Heart right ventricle (tissue), 16 donors: ENCODE measurements around the gene MLLT11. TPM values are rescaled to one million over a fixed set of nuclear protein-coding genes. Genes with fewer than 3 reads are reported as not detected.

ENCODE experiments used
- ATAC-seq, 8 donors: fragments of 200-7000 bp; cut with Tn5 transposase; one replicate each; pipeline ENCODE4 v1.9.1; 2020; ENCODE audit warnings: mild to moderate bottlenecking in 8 of 8, moderate library complexity in 8 of 8, moderate number of reproducible peaks in 1 of 8
- DNase-seq, 2 donors: peaks; one replicate each; pipeline ENCODE4 v3.0.0-alpha.2; 2020
- H3K27ac ChIP-seq, 10 donors: fragments of 200-600 bp; sonication (generic) in 2 of 10; one replicate each; pipeline versions ENCODE4 v1.5.0 to v1.8.0; 2020 to 2022; ENCODE audit warnings: mild to moderate bottlenecking in 3 of 10
- H3K27me3 ChIP-seq, 7 donors: fragments of 200-600 bp; one replicate each; pipeline ENCODE4 v1.8.0; 2021 to 2022; ENCODE audit warnings: mild to moderate bottlenecking in 2 of 7
- H3K36me3 ChIP-seq, 9 donors: fragments of 200-600 bp; sonication (generic) in 1 of 9; one replicate each; pipeline versions ENCODE4 v1.5.0 to v1.8.0; 2020 to 2022; ENCODE audit warnings: mild to moderate bottlenecking in 2 of 9
- H3K4me1 ChIP-seq, 9 donors: fragments of 200-600 bp; sonication (generic) in 1 of 9; one replicate each; pipeline versions ENCODE4 v1.5.0 to v1.8.0; 2020 to 2022; ENCODE audit warnings: mild to moderate bottlenecking in 4 of 9
- H3K4me3 ChIP-seq, 10 donors: fragments of 200-600 bp; sonication (generic) in 2 of 10; one replicate each; pipeline versions ENCODE4 v1.5.0 to v1.8.0; 2020 to 2022; ENCODE audit warnings: mild to moderate bottlenecking in 7 of 10, moderate library complexity in 2 of 10
- H3K9me3 ChIP-seq, 11 donors: fragments of 200-600 bp in 10 of 11; sonication (generic) in 2 of 11; one replicate each; pipeline versions ENCODE4 v1.5.0 to v1.8.0; 2013 to 2022; ENCODE audit warnings: mild to moderate bottlenecking in 2 of 11, control low read depth in 1 of 11, moderate library complexity in 1 of 11
- WGBS, 2 donors: extraction: QIAGEN DNeasy Blood & Tissue Kit; methylation state at CpG; one replicate each; pipeline ENCODE4 v1.1.7; 2013; ENCODE audit warnings: inconsistent platforms in 1 of 2; 5-methylcytosine and 5-hydroxymethylcytosine counted together
- intact Hi-C, 10 donors: fragments of 100-400 bp; cut with DNase I; formaldehyde crosslinking; loops; one replicate each; pipeline versions ENCODE4 v1.11.1 to v1.14.2; 2022
- long read RNA-seq, 3 donors: library from polyadenylated mRNA; unstranded; transcript quantifications; one replicate each; pipeline ENCODE4 v2.0.0, GENCODE V29; 2020 to 2021
- polyA plus RNA-seq, 2 donors: library from polyadenylated mRNA; stranded (reverse); fragments of 200-250 nt; gene quantifications; one replicate each; pipeline ENCODE4 v1.2.3, GENCODE V29; 2013
- total RNA-seq, 10 donors: library from RNA; stranded (reverse); fragmentation: NEBNext Ultra II Directional in 3 of 10; extraction: Animal tissue kit (Norgen Biotek cat#: 25700) in 3 of 10; gene quantifications; one replicate each; pipeline versions ENCODE4 v1.2.1 to v1.2.4, GENCODE V29; 2021 to 2023
- TF ChIP-seq, protein P1 (sequence below), 9 donors: fragments of 200-600 bp; sonication (generic) in 2 of 9; IDR thresholded peaks; one replicate each; pipeline versions ENCODE4 v1.5.0 to v1.8.0; 2021 to 2022; ENCODE audit warnings: antibody characterized with exemption in 9 of 9, mild to moderate bottlenecking in 5 of 9, moderate library complexity in 1 of 9
- donor health status: Arrhythmogenic right ventricular cardiomyopathy.
- donor health status: ischemic (EF 13 %, LVEDD 7.1; RV severe dilation, severe dysfunction).
- donor health status: healthy with polysubstance abuse.
- donor health status: DM: no; HTN: yes; CAD: no.
- donor health status: DM: no; HTN: no; CAD: no.
- donor health status: ischemic (EF 25% LVEDD 6.9; RV normal size, moderate dysfunction).
- donor health status: ischemic (EF 25% LVEDD 5.7; RV mildly dilated, moderate dysfunction).
- donor health status: healthy.
- donor health status: DM: yes; HTN: yes; CAD: no.
- donor health status: Ischemic cardiomyopathy.
- donor health status: ischemic (EF 35%, LVEDD 5.7; RV mildly dilated, moderate dysfunction).
- donor health status: nonischemic (EF 11% LVEDD 7.7; RV severe dilation, severe dysfunction).
- donor health status: DM: yes; HTN: yes; CAD: no.
- donor health status: PGD.
- donor health status: ischemic (EF 29% LVEDD 5.4; RV normal size, mild dysfunction).
- donor health status: nonischemic (EF 23%, LVEDD 6.1; RV moderate dilation, normal function).

The MLLT11 gene, protein sequence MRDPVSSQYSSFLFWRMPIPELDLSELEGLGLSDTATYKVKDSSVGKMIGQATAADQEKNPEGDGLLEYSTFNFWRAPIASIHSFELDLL
- total RNA-seq (10 to 100 TPM in 7 of 10 donors, 1 to 10 TPM in 3; 1.4 to 57.8 (median 28.1) TPM), polyA plus RNA-seq (10 to 100 TPM in 1 of 2 donors, 1 to 10 TPM in 1; 4.9 to 11.3 TPM)
- long read RNA-seq, donor 1, full-length matches to known transcripts: 8 of 11 reads
- long read RNA-seq, donor 1, partial matches to known transcripts: 0 of 11 reads
- long read RNA-seq, donor 1, other reads (novel, unspliced or antisense): 3 of 11 reads
- long read RNA-seq, donor 2, full-length matches to known transcripts: 27 of 27 reads
- long read RNA-seq, donor 2, partial matches to known transcripts: 0 of 27 reads
- long read RNA-seq, donor 2, other reads (novel, unspliced or antisense): 0 of 27 reads
- long read RNA-seq, donor 3, full-length matches to known transcripts: 6 of 6 reads
- long read RNA-seq, donor 3, partial matches to known transcripts: 0 of 6 reads
- long read RNA-seq, donor 3, other reads (novel, unspliced or antisense): 0 of 6 reads

DNA sequence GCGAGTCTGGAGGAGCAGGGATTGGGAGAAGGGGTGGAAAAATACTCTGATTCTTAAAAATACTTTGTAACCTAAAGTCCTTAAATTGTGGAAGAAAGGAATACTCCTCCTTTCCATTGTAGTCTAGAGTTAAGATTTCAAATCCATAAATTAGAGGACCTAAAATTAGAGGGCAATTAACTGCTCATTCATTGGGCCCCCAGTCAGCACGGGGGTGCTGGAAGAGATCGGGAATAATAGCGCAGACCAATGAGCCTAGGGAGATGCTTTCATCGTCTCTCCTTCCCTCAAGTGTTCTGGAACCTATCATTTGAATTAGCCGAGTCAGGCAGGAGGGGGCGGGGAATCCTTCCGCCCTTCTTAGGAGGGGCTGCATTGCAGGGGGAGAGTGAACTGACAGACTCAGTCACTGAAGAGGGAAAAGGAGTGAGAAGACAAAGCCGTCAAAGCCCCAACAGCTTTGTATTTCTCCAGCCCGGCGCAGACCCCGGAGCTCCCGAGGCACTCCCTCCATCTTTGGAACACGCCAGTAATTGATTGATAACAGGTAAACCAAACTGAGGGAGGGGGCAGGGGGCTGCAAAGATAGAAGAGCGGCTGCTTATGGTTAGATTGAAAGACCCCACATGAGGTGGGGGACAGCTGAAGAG is at the start of gene MLLT11:
TSS of gene MLLT11 (plus strand) at position 391 of the 650 bp plus-strand sequence. CDS start 6,828 bp downstream, outside the sequence.
- ATAC-seq: peak; percentile 39 to 72 (median 60)
- Histone ChIP-seq H3K27ac (peak within 1 kb of the TSS; percentile 80 to 100 (median 97)), H3K27me3 (no peaks in the 10 kb centered on the region), H3K4me3 (peak within 1 kb of the TSS; percentile 47 to 93 (median 79)), H3K4me1 (peaks cover 16 to 61% (median 39%) of the 10 kb centered on the region in 9 donors), H3K9me3 (no peaks in the 10 kb centered on the region), H3K36me3 (peaks cover 0 to 23% (median 6%) of the 10 kb centered on the region in 9 donors)
- DNase-seq: peak; percentile 27 to 68
- TF ChIP-seq, protein P1, sequence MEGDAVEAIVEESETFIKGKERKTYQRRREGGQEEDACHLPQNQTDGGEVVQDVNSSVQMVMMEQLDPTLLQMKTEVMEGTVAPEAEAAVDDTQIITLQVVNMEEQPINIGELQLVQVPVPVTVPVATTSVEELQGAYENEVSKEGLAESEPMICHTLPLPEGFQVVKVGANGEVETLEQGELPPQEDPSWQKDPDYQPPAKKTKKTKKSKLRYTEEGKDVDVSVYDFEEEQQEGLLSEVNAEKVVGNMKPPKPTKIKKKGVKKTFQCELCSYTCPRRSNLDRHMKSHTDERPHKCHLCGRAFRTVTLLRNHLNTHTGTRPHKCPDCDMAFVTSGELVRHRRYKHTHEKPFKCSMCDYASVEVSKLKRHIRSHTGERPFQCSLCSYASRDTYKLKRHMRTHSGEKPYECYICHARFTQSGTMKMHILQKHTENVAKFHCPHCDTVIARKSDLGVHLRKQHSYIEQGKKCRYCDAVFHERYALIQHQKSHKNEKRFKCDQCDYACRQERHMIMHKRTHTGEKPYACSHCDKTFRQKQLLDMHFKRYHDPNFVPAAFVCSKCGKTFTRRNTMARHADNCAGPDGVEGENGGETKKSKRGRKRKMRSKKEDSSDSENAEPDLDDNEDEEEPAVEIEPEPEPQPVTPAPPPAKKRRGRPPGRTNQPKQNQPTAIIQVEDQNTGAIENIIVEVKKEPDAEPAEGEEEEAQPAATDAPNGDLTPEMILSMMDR (IDR thresholded peaks at IDR 0.05): no peak
- intact Hi-C loops: loop anchor here in 2 of 10 donors (1.0 to 5.0 kb wide), 2 partner anchors 10 to 53 kb away; partner anchors contain the start of genes GABPB2 (in 1 of the 2), MINDY1 (in 1 of the 2) and PRUNE1 (in 1 of the 2)
- WGBS, 2 donors: 1 to 4% methylated on average over 15 of the region's 15 CpGs

DNA sequence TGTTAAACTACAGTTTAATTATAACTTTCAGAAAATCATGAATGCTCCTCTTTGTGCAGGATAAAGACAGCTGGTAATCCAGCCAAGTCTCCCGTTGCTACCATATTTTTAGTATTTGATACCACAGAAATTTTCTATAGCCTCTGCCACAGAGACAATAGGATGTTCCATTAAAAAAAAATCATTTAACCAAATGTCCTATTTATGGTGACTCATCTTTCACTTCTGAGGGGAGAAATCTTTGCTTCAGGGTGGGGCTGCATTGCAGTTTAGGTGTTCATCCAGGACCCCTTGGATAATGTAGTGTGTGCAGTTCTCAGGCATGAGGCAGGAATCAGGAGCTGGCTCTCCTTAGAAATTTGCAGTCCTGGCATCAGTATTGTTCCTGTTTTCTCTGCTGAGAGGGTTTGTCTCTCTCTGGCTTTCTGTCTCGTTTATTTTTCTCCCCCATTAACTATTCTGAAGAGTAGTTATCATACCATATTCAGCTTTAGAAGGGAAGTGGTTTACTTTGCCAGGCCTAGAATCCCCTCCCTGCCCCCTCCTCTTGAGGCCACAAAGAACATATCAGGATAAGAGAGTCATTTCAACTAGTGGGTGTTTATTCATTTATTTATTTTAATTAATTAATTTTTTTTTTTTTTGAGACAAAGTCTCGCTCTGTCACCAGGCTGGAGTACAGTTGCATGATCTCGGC is 48.9 kb upstream of the MLLT11 start:
- H3K9me3 ChIP-seq: no peaks in the 10 kb centered on the region
- peak overlapping the region in 9 of 10 donors; percentile 72 to 95 (median 83) for H3K27ac ChIP-seq
- H3K4me3 ChIP-seq: no peak overlapping the region
- 47 to 54% methylated on average over 4 of the region's 4 CpGs for WGBS, 2 donors
- DNase-seq (no peak), ATAC-seq (no peak)
- peaks cover 12 to 81% (median 67%) of the 10 kb centered on the region in 9 donors for H3K4me1 ChIP-seq
- H3K27me3 ChIP-seq: no peaks in the 10 kb centered on the region
- intact Hi-C loops: no loop called here
- TF ChIP-seq, protein P1 (IDR thresholded peaks at IDR 0.05): no peak
- H3K36me3 ChIP-seq: peaks cover 0 to 4% (median 0%) of the 10 kb centered on the region in 9 donors

DNA sequence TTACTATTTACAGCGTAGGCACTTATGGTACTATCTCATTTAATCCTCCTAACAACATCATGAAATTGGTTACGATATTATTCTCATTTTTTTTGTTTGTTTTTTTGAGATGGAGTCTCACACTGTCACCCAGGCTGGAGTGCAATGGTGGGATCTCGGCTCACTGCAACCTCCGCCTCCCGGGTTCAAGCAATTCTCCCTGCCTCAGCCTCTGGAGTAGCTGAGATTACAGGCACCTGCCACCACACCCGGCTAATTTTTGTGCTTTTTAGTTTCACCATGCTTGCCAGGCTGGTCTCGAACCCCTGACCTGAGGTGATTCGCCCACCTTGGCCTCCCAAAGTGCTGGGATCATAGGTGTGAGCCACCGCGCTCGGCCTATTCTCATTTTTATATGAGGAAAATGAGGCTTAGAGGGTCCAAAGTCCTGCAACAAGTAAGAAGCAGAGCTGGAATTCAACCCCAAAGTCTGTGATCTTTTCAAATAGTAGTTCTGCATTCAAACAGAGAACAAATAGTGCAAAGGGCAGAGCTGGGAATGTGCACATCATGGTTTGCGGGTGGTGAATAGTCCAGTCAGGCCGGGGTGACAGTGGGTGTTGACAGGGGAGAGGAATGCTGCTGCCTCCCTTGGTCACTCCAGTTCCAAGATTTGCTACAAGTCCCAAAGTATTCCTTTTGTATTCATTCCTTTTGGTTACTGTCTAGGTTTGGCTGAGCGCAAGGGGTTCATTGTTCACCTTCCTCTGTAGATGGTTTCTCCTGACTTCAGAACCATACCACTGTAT is 47.3 kb upstream of the MLLT11 start:
- H3K27ac ChIP-seq: peak overlapping the region; percentile 72 to 95 (median 84)
- H3K4me3 ChIP-seq: no peak overlapping the region
- H3K36me3 ChIP-seq: peaks cover 0 to 13% (median 2%) of the 10 kb centered on the region in 9 donors
- no peaks in the 10 kb centered on the region for H3K27me3 ChIP-seq
- WGBS, 2 donors: 80 to 83% methylated on average over 14 of the region's 14 CpGs
- TF ChIP-seq, protein P1 (IDR thresholded peaks at IDR 0.05): no peak
- intact Hi-C loops: no loop called here
- peaks cover 12 to 68% (median 54%) of the 10 kb centered on the region in 9 donors for H3K4me1 ChIP-seq
- DNase-seq (no peak), ATAC-seq (peak in 7 of 8 donors; percentile 20 to 58 (median 36))
- H3K9me3 ChIP-seq: no peaks in the 10 kb centered on the region
